HEK293 (cell line): ENCODE data around the gene SOX6.

Experiments
- CTCF ChIA-PET: fragments of 350-600 bp; formaldehyde crosslinking; extraction: SDS; loops from one replicate; lab custom pipeline; 2021; ENCODE audit warnings: antibody characterized with exemption; lab: Yijun Ruan, JAX
- POLR2A ChIA-PET: fragments of 300-600 bp; formaldehyde crosslinking; extraction: SDS; loops from one replicate; lab custom pipeline; 2020; ENCODE audit warnings: antibody characterized with exemption, inconsistent platforms; lab: Yijun Ruan, JAX
- H3K27ac ChIP-seq: fragments of 200-500 bp; sonication (Bioruptor generic); 2 replicates; pipeline ENCODE4 v1.5.1; 2014; ENCODE audit warnings: low read depth, low read length, control low read depth, inconsistent platforms; ENCODE audit errors: extremely low read depth
- H3K36me3 ChIP-seq, 2 experiments: fragments of 200-500 bp in 1 of 2; sonication (Bioruptor generic) in 1 of 2; 1 replicate in 1 of 2; 2 replicates in 1 of 2; pipeline ENCODE4 v1.5.1; 2014 to 2017; ENCODE audit warnings: inconsistent platforms in 2 of 2, low read length in 2 of 2; ENCODE audit not compliant: control insufficient read depth in 2 of 2, insufficient read depth in 1 of 2
- H3K4me1 ChIP-seq: fragments of 200-500 bp; sonication (Bioruptor generic); 2 replicates; pipeline ENCODE4 v1.5.1; 2014; ENCODE audit warnings: mild to moderate bottlenecking, low read length, inconsistent platforms; ENCODE audit not compliant: control insufficient read depth, insufficient read depth
- H3K4me3 ChIP-seq: 2 replicates; pipeline ENCODE4 v1.5.1; 2011; ENCODE audit warnings: low read depth, mild to moderate bottlenecking, control low read depth, low read length, moderate library complexity
- H3K9me3 ChIP-seq: fragments of 200-500 bp; sonication (Bioruptor generic); 2 replicates; pipeline ENCODE4 v1.5.1; 2014; ENCODE audit warnings: low read depth, low read length, inconsistent platforms; ENCODE audit not compliant: control insufficient read depth, insufficient read depth
- AEBP2 ChIP-seq: fragments of 450-650 bp; formaldehyde crosslinking; IDR thresholded peaks from 2 replicates; pipeline ENCODE4 v1.5.1; 2016; ENCODE audit warnings: missing biosample characterization, missing genetic modification characterization, borderline replicate concordance
- EGR2 ChIP-seq: fragments of 450-650 bp; formaldehyde crosslinking; IDR thresholded peaks from 2 replicates; pipeline ENCODE4 v1.5.1; 2016; ENCODE audit warnings: low read depth, missing biosample characterization, missing genetic modification characterization
- KLF8 ChIP-seq: fragments of 450-650 bp; formaldehyde crosslinking; IDR thresholded peaks from 2 replicates; pipeline ENCODE4 v1.5.1; 2016; ENCODE audit warnings: missing biosample characterization, missing genetic modification characterization
- REPIN1 ChIP-seq: fragments of 450-650 bp; formaldehyde crosslinking; IDR thresholded peaks from 2 replicates; pipeline ENCODE4 v1.5.1; 2017; ENCODE audit warnings: missing biosample characterization, missing genetic modification characterization, low read depth
- YY1 ChIP-seq: fragments of 450-650 bp; formaldehyde crosslinking; IDR thresholded peaks from 2 replicates; pipeline ENCODE4 v1.5.1; 2018; ENCODE audit warnings: missing biosample characterization, missing genetic modification characterization
- ZBTB26 ChIP-seq: fragments of 450-650 bp; formaldehyde crosslinking; optimal IDR thresholded peaks from 2 replicates; pipeline ENCODE3; 2016; ENCODE audit warnings: missing biosample characterization, mild to moderate bottlenecking, missing genetic modification characterization
- ZNF157 ChIP-seq: fragments of 450-650 bp; formaldehyde crosslinking; IDR thresholded peaks from 2 replicates; pipeline ENCODE4 v1.5.1; 2016; ENCODE audit warnings: missing biosample characterization, missing genetic modification characterization
- ZNF2 ChIP-seq: fragments of 450-650 bp; formaldehyde crosslinking; IDR thresholded peaks from 2 replicates; pipeline ENCODE4 v1.5.1; 2016; ENCODE audit warnings: missing biosample characterization, missing genetic modification characterization
- ZNF211 ChIP-seq: fragments of 450-650 bp; formaldehyde crosslinking; IDR thresholded peaks from 2 replicates; pipeline ENCODE4 v1.5.1; 2016; ENCODE audit warnings: low read depth, missing biosample characterization, missing genetic modification characterization
- ZNF214 ChIP-seq: fragments of 450-650 bp; formaldehyde crosslinking; IDR thresholded peaks from 2 replicates; pipeline ENCODE4 v1.5.1; 2017; ENCODE audit warnings: missing biosample characterization, mild to moderate bottlenecking, missing genetic modification characterization, borderline replicate concordance
- ZNF223 ChIP-seq: fragments of 450-650 bp; formaldehyde crosslinking; IDR thresholded peaks from 2 replicates; pipeline ENCODE4 v1.5.1; 2016; ENCODE audit warnings: missing biosample characterization, missing genetic modification characterization
- ZNF341 ChIP-seq: fragments of 450-650 bp; formaldehyde crosslinking; IDR thresholded peaks from 2 replicates; pipeline ENCODE4; 2016; ENCODE audit warnings: low read depth, missing biosample characterization, missing genetic modification characterization
- ZNF391 ChIP-seq: fragments of 450-650 bp; formaldehyde crosslinking; IDR thresholded peaks from 2 replicates; pipeline ENCODE4 v1.5.1; 2016; ENCODE audit warnings: low read depth, missing biosample characterization, missing genetic modification characterization, borderline replicate concordance
- ZNF473 ChIP-seq: fragments of 450-650 bp; formaldehyde crosslinking; IDR thresholded peaks from 2 replicates; pipeline ENCODE4 v1.5.1; 2017; ENCODE audit warnings: missing biosample characterization, missing genetic modification characterization
- ZNF521 ChIP-seq: fragments of 450-650 bp; formaldehyde crosslinking; IDR thresholded peaks from 2 replicates; pipeline ENCODE4 v1.5.1; 2017; ENCODE audit warnings: missing biosample characterization, mild to moderate bottlenecking, missing genetic modification characterization
- ZNF530 ChIP-seq: fragments of 450-650 bp; formaldehyde crosslinking; IDR thresholded peaks from 2 replicates; pipeline ENCODE4 v1.5.1; 2016; ENCODE audit warnings: low read depth, missing biosample characterization, missing genetic modification characterization
- ZNF560 ChIP-seq: fragments of 450-650 bp; formaldehyde crosslinking; IDR thresholded peaks from 2 replicates; pipeline ENCODE4 v1.5.1; 2017; ENCODE audit warnings: missing biosample characterization, missing genetic modification characterization, borderline replicate concordance
- ZNF561 ChIP-seq: fragments of 450-650 bp; IDR thresholded peaks from 2 replicates; pipeline ENCODE4 v1.5.1; 2018; ENCODE audit warnings: missing biosample characterization, missing genetic modification characterization, borderline replicate concordance
- ZNF629 ChIP-seq: fragments of 450-650 bp; formaldehyde crosslinking; IDR thresholded peaks from 2 replicates; pipeline ENCODE4 v1.5.1; 2017; ENCODE audit warnings: missing biosample characterization, missing genetic modification characterization
- ZNF701 ChIP-seq: fragments of 450-650 bp; formaldehyde crosslinking; IDR thresholded peaks from 2 replicates; pipeline ENCODE4 v1.5.1; 2016; ENCODE audit warnings: missing biosample characterization, missing genetic modification characterization
- ZNF747 ChIP-seq: fragments of 450-650 bp; formaldehyde crosslinking; IDR thresholded peaks from 2 replicates; pipeline ENCODE4 v1.5.1; 2016; ENCODE audit warnings: missing biosample characterization, missing genetic modification characterization
- ZNF830 ChIP-seq: fragments of 450-650 bp; IDR thresholded peaks from 2 replicates; pipeline ENCODE4 v1.5.0; 2018; ENCODE audit warnings: missing biosample characterization, missing genetic modification characterization, low read depth, mild to moderate bottlenecking, moderate library complexity
- ZNF843 ChIP-seq: fragments of 450-650 bp; formaldehyde crosslinking; IDR thresholded peaks from 2 replicates; pipeline ENCODE4 v1.5.1; 2016; ENCODE audit warnings: missing biosample characterization, missing genetic modification characterization
- TF ChIP-seq, protein P1 (sequence below): fragments of 450-650 bp; formaldehyde crosslinking; IDR thresholded peaks from 2 replicates; pipeline ENCODE4 v1.5.1; 2016; ENCODE audit warnings: missing biosample characterization, missing genetic modification characterization
- TF ChIP-seq, protein P2 (sequence below): fragments of 450-650 bp; formaldehyde crosslinking; IDR thresholded peaks from 2 replicates; pipeline ENCODE4 v1.5.1; 2016; ENCODE audit warnings: missing biosample characterization, missing genetic modification characterization, borderline replicate concordance
- TF ChIP-seq, protein P3 (sequence below): fragments of 450-650 bp; formaldehyde crosslinking; IDR thresholded peaks from 2 replicates; pipeline ENCODE4 v1.5.1; 2016; ENCODE audit warnings: missing biosample characterization, missing genetic modification characterization, low read depth

The SOX6 gene

DNA sequence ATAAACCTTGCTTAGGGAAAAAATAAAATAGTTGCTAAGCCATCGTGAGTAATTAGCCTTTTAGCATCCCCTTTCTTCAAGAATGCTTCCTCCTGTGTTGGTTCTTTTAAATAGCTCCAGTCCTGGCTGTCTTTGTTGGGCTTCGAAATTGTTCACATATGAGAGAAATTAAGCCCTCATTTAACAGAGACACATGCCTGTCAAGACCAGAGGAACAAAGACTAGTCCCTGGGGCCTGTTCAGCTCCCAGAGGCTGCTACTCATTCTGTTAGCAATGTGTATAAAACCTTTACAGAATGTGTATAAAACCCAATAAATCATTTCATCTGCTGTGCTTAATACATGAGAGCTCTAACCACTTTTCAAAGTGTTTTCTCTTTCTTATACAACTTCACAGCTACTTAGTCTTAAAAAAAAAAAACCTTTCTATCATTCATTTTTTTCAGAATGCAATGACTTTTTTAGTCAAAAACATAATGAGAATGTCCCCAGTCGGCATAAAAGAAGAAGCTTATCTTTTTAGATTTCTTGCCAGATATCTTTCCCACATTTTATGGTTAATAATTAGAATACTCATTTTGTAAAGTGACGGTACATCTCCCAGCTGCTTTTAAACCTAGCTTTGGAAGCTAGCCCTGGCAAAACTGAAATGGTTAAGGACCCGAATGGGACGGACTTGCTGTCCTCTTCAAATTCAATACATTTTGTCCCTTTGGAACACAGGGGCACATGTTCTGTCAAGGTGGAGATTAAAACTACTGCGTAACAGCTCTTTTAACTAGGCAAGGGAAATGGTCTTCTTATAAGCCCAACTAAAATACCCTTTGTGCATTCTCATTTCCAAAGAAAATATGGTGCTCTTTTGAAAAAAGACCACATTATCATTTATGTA, 186.1 kb downstream of the SOX6 start:
- H3K36me3 ChIP-seq = no peaks in the 10 kb centered on the region
- no peaks in the 10 kb centered on the region for H3K4me1 ChIP-seq
- no peak overlapping the region for H3K27ac ChIP-seq
- ChIA-PET POLR2A (interaction anchor here (0.7 kb wide), 1 partner anchor 290 kb away, joined by 6 read pairs; no protein-coding TSS in a partner anchor), CTCF (interaction anchor here (0.6 to 0.7 kb wide), 4 partner anchors 8 to 52 kb away, joined by 3 to 6 read pairs (median 4); no protein-coding TSS in a partner anchor)
- H3K9me3 ChIP-seq = no peaks in the 10 kb centered on the region
- H3K4me3 ChIP-seq = no peak overlapping the region
- no peak for TF ChIP-seq ZBTB26 (tag by site-specific recombination)
- no peak for TF ChIP-seq ZNF830 (tag by site-specific recombination)
- no peak for TF ChIP-seq ZNF521 (tag by site-specific recombination)
- TF ChIP-seq ZNF561 = no peak
- no peak for TF ChIP-seq ZNF391 (tag by site-specific recombination)
- no peak for TF ChIP-seq KLF8 (tag by site-specific recombination)
- TF ChIP-seq YY1 = no peak
- no peak for TF ChIP-seq AEBP2
- TF ChIP-seq REPIN1 (tag by site-specific recombination) = no peak
- no peak for TF ChIP-seq ZNF560 (tag by site-specific recombination)
- no peak for TF ChIP-seq ZNF629
- TF ChIP-seq ZNF2 (tag by site-specific recombination) = no peak
- TF ChIP-seq, protein P1, sequence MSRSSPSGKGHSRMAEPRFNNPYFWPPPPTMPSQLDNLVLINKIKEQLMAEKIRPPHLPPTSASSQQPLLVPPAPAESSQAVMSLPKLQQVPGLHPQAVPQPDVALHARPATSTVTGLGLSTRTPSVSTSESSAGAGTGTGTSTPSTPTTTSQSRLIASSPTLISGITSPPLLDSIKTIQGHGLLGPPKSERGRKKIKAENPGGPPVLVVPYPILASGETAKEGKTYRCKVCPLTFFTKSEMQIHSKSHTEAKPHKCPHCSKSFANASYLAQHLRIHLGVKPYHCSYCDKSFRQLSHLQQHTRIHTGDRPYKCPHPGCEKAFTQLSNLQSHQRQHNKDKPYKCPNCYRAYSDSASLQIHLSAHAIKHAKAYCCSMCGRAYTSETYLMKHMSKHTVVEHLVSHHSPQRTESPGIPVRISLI (tag by site-specific recombination) = no peak

DNA sequence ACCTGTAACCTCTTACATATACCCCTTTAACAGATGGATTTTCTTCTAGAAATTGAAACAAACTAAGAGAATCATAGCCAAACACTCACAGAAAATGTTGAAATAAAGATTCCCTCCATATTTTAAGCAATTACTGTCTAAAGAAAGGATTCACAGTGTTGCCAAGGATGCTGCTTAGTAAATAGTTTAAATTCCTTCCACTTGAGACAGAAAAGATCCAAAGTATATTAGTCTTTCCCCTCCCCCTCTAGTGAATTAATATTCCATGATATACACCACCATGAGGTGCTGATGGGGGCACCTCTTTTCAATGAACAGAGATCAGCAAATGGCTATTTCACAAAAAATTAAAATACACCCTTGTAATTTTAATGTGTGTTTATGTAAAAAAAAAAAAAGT, 186.8 kb downstream of the SOX6 start:
- Histone ChIP-seq H3K36me3 (no peaks in the 10 kb centered on the region), H3K27ac (no peak overlapping the region), H3K4me3 (no peak overlapping the region), H3K4me1 (no peaks in the 10 kb centered on the region), H3K9me3 (no peaks in the 10 kb centered on the region)
- CTCF ChIA-PET = interaction anchor here (0.6 to 0.7 kb wide), 2 partner anchors 12 to 52 kb away, joined by 3 to 6 read pairs; no protein-coding TSS in a partner anchor
- POLR2A ChIA-PET = interaction anchor here (0.7 kb wide), 1 partner anchor 289 kb away, joined by 6 read pairs; no protein-coding TSS in a partner anchor
- TF ChIP-seq ZNF530 (tag by site-specific recombination) (no peak), ZNF214 (no peak), ZNF223 (no peak), ZNF341 (tag by site-specific recombination) (no peak), ZNF157 (tag by site-specific recombination) (no peak), ZNF211 (tag by site-specific recombination) (no peak), ZNF747 (tag by site-specific recombination) (no peak), EGR2 (no peak), ZNF701 (tag by site-specific recombination) (no peak), ZNF473 (no peak), ZNF843 (tag by site-specific recombination) (no peak)
- TF ChIP-seq, protein P2, sequence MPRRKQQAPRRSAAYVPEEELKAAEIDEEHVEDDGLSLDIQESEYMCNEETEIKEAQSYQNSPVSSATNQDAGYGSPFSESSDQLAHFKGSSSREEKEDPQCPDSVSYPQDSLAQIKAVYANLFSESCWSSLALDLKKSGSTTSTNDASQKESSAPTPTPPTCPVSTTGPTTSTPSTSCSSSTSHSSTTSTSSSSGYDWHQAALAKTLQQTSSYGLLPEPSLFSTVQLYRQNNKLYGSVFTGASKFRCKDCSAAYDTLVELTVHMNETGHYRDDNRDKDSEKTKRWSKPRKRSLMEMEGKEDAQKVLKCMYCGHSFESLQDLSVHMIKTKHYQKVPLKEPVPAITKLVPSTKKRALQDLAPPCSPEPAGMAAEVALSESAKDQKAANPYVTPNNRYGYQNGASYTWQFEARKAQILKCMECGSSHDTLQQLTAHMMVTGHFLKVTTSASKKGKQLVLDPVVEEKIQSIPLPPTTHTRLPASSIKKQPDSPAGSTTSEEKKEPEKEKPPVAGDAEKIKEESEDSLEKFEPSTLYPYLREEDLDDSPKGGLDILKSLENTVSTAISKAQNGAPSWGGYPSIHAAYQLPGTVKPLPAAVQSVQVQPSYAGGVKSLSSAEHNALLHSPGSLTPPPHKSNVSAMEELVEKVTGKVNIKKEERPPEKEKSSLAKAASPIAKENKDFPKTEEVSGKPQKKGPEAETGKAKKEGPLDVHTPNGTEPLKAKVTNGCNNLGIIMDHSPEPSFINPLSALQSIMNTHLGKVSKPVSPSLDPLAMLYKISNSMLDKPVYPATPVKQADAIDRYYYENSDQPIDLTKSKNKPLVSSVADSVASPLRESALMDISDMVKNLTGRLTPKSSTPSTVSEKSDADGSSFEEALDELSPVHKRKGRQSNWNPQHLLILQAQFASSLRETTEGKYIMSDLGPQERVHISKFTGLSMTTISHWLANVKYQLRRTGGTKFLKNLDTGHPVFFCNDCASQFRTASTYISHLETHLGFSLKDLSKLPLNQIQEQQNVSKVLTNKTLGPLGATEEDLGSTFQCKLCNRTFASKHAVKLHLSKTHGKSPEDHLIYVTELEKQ (tag by site-specific recombination) = no peak
- TF ChIP-seq, protein P3, sequence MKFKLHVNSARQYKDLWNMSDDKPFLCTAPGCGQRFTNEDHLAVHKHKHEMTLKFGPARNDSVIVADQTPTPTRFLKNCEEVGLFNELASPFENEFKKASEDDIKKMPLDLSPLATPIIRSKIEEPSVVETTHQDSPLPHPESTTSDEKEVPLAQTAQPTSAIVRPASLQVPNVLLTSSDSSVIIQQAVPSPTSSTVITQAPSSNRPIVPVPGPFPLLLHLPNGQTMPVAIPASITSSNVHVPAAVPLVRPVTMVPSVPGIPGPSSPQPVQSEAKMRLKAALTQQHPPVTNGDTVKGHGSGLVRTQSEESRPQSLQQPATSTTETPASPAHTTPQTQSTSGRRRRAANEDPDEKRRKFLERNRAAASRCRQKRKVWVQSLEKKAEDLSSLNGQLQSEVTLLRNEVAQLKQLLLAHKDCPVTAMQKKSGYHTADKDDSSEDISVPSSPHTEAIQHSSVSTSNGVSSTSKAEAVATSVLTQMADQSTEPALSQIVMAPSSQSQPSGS (tag by site-specific recombination) = no peak
